GM18498 (cell line): Measurements from ENCODE around the gene TMEM201.

Source experiments
- ATAC-seq: cut with Tn5 transposase; IDR thresholded peaks from one replicate; pipeline ENCODE4 v1.9.1; 2021; ENCODE audit warnings: mild to moderate bottlenecking, moderate library complexity; ENCODE audit not compliant: unreplicated experiment

Gene TMEM201

DNA sequence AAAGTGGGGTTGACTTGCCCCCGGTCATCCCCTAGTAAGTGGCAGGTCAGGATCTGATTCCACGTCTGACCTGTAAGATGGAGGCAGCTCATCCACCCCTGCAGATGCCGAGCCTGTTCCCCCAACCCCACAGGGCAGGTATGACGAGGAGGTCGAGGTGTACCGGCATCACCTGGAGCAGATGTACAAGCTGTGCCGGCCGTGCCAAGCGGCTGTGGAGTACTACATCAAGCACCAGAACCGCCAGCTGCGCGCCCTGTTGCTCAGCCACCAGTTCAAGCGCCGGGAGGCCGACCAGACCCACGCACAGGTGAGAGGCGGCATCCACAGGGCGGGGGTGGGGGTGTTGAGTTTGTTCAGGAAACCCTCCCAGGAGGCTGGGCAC, 9.6 kb downstream of the TMEM201 start:
- ATAC-seq, result no peak

DNA sequence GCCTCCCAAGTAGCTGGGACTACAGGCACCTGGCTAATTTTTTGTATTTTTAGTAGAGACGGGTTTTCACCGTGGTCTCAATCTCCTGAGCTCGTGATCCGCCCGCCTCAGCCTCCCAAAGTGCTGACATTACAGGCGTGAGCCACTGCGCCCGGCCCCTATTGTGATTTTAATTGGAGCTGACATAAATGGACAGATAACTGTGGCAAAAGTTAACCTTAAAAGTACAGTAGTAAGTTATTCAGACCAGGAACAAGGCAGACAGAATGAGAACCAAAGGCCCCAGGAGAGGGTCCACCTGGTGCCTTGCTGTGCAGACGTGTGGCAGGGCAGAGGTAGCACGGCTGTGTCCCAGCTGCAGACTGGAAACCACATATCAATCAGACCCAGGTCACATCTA, 11.0 kb downstream of the TMEM201 start:
- no peak for ATAC-seq

DNA sequence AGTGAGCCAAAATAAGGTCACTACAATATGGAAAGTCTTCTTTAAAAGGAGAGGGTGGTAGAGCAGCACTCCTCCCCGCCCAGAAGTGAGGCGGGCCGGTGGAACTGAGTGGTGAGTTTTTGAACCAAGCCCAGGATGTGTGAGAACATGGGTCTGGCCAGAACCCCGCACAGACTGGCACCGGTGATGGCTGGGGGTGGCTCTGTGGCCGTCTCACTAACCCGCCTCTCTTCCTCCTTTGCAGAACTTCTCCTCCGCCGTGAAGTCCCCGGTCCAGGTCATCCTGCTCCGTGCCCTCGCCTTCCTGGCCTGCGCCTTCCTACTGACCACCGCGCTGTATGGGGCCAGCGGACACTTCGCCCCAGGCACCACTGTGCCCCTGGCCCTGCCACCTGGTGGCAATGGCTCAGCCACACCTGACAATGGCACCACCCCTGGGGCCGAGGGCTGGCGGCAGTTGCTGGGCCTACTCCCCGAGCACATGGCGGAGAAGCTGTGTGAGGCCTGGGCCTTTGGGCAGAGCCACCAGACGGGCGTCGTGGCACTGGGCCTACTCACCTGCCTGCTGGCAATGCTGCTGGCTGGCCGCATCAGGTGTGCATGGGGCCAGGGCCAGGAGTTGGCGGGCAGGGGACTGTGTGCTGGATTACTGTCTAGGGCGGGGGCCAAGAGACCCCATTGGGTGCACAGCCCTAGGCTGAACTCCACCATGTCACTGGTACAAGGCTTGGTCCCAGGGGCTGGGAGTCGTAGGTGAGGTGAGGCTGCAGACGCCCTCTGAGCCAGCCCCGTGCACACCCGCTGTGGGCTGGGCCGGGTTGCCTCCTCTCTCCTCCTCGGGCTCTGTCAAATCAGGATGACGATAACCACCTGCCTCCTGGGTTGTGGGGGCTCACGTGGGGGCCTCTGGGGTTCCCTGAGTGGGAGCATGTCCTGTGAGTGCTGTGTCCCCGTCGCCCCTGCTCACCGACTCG, 12.4 kb downstream of the TMEM201 start:
- ATAC-seq, result no peak

DNA sequence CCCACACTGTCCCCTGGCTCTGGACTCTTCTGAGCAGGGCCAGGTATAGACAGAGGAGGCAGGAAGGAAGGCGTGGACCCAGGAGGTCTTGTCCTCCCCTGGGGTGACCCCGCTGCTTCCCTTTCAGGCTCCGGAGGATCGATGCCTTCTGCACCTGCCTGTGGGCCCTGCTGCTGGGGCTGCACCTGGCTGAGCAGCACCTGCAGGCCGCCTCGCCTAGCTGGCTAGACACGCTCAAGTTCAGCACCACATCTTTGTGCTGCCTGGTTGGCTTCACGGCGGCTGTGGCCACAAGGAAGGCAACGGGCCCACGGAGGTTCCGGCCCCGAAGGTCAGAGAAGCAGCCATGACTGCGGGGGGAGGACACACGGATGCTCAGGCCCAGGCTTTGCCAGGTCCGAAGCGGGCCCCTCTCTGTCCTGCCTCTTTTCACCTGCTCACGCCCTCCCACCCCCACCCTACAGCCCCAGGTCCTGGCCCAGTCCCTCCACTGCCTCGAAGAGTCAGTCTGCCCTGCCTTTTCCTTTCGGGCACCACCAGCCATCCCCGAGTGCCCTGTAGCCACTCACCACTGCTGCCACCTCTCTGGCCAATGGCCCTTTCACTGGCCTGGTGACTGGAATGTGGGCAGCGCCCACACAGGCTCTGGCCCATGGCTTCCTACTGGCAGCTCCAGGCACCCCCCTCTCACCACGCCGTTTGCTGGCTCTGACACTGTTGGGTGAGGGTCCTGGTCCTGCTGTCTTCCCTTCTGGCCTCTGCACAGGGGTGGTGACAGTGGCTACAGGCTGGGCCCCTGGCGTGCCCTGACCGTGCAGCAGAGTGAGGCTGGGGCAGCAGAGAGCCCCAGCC, 13.5 kb downstream of the TMEM201 start:
- no peak for ATAC-seq

DNA sequence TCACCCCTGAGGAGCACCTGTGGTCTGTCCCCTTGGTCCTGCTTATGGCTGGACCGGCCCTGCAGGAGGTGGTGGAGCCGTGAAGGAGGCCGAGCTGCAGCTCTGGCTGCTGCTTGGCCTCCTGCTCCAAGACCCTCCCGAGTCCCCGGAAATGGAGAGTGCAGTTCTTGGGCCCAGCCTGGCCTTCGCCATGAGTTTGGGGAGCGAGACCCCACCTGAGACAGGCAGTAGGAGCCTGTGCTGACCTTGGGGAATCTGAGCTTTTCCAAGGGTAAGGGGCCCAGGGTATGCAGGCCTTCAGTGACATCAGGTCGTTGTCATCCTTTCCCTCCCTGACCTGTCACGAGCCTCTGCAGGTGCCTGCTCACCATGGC, 14.1 kb downstream of the TMEM201 start:
- no peak for ATAC-seq

DNA sequence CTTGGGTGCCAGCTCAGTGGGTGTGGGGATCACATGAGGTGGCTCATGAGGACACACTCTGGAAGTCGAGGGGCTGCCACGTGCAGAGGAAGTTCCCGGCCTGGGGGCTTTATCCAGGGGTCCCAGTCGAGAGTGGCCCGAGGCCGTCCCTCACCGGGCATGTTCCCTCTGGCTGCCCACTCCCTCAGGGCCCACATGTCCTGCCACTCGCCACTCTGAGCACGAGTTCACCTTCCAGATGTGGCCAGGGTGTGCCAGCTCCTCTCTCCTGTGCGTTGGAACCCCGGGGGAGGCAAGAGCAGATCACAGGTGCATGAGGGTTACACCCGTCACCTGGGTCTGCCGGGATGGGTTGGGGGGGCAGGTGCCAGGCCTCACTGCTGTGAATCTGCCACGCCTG, 14.6 kb downstream of the TMEM201 start:
- ATAC-seq, result no peak

DNA sequence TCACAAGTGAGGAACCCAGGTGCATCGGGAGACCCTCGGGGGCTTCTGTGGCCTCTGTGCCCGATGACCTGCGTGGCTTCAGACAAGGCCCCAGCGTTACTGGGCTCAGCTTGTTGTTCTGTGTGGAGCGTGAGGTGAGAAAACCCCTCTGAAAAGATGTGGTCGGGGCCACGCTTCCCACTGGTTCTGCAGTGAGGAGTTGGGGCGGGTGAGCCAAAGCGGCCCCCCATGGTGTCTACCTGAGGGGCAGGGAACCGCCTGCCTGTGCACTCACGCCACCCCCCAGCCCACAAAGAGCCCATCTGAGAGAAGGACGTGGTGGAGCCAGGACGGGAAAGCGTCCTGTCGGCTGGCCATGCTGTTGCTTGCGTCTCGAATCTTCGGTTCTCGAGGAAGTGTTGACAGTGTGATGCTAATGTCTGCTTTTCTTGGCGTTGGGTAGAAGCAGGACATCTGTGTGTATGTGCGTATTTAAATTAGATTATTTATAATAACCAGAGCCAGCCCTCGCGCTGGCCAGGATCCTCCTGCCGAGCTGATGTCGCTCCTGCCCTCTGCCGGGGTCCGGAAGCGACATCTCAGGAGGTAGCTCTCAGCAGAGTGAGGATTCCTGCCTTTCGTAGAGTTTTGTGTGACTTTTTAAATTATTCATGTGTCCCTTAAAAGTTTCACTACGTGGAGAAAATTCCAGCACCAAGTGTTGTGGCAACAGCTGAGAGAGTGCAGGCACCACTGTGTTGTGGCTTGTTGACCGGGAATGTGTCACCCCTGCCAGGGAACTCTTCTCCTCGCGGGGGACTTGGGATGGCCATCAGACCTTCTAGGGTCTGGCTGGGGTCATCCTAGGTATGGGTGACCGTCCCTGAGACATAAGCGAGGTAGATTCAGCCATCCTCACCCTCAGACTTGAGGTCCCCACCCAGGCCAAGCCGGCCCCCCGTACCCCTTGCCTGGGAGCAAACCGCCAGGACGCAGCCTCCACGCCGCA, 15.3 kb downstream of the TMEM201 start:
- no peak for ATAC-seq

DNA sequence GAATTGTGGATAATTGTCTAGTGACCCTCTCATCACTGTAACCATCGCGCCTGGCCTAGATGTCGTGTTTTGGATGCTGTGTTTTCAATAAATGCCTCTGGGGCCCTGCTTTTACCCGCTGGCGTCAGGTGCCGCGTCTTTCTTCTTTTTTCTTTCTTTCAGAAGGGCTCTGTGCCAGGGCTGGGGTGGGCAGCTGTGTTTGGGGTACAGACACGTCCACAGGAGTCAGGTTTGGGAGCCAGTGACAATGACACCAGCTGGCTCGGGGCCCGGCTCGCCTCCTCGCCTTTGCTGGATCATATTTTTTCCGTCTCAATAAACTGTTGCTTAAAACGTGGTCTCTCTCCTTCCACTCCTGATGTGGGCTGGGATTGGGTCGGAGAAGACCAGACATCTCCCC, 16.1 kb downstream of the TMEM201 start:
- ATAC-seq, result no peak

DNA sequence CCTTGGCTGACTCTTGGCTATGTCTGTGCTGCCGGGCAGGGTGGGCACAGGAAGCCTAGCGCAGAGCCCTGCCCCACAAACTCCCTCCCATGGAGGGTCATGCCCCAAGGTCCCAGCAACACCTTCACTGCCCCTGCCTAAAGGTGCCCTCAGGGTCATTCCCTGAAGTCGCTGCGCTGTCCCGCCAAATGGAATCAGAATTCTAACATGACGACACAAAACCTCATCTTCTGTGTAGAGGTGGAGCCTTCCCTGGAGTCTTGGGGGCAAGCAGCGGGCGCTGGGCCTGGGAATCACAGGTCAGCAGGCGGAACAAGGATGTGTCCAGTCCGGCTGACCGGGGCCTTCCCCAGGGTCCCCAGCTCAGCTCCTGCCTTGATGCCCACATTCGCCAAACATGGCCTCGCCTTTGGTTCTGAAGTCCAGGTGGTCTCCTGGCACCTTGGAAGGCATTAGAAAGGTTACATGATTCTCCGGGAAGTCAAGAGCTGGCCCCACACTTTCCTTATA, 17.3 kb downstream of the TMEM201 start:
- ATAC-seq, result no peak

DNA sequence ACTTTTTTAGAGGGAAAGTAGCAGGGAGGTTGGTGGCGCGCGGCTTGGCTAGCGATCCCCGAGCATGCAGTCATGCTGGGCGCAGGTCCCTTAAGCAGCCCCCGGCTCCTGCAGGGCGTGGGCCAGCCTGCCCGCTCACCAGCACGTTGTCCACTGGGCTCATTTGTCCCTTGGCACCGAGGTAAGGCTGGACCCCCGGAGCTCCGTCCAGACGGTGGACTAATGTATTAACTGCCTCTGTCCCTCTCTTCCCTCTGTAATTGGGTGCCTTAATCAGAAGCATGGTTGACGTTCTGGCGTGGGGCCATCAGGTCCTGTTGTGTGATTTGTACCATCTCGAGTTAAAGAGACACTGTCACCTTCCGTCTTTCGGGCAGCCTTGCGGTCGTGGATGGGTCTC, 17.7 kb downstream of the TMEM201 start:
- ATAC-seq, result no peak

DNA sequence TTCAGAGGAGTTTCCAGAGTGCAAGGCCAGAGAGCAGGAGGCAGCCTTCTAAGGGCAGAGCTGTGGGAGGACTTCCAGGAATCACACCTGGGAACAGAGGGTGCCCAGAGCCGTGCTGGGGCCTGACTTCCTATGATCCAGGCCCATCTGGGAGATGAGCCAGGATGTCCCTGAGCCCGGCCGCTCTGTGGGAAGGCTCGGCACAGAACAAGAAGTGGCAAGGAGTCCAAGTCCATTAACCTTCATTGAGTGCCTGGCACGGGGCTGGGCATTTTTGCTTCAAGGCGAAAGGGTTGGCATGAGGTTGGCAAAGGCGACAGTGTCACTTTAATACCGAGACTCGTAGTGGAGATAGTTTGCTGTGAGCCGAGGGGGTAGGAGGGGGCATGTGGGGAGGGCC, 18.2 kb downstream of the TMEM201 start:
- no peak for ATAC-seq

DNA sequence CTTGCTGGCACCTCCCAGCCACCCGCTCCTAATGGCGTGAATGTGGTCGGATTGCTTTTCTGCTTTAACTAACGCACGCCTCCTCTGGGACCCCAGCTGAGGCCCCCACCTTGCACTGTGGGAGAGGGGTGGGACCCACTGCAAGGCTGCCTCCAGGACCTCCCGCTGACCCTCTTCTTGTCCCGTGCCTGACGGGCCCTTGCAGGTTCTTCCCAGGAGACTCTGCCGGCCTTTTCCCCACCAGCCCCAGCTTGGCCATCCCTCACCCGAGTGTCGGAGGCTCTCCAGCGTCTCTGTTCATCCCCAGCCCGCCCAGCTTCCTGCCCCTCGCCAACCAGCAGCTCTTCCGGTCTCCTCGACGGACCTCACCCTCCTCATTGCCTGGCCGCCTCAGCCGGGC, 18.6 kb downstream of the TMEM201 start:
- no peak for ATAC-seq

DNA sequence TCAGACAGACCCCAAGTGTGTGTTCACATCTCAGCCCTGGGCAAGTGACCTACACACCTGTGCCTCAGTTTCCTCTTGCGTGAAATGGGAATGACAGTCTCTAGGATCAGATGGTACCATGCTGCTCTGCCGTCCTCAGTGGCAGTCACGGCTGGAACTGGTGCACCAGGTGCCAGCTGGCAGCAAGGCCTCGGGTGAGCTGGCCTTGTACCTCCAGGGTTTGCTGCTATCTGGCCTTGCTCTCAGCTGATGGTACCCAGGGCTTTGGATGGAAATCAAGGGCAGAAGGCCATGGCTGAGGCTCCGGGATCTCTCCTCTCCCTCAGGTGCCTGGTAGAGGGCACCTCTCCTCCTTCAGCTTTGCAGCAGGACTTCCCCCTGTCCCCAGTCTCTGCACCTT, 21.3 kb downstream of the TMEM201 start:
- no peak for ATAC-seq

DNA sequence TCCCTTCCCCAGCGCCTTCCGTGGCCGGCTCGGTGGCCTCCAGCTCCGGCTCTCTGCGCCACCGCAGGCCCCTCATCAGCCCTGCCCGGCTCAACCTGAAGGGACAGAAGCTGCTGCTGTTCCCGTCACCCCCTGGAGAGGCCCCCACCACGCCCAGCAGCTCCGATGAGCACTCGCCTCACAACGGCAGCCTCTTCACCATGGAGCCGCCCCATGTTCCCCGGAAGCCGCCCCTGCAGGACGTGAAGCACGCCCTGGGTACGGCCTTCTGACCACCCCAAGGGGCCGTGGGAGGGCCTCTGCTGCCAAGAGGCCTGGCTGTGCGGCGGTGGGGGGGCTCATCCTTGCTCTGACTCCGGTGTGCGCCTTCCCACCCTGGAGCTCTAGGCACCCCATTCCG, 21.8 kb downstream of the TMEM201 start:
- no peak for ATAC-seq

DNA sequence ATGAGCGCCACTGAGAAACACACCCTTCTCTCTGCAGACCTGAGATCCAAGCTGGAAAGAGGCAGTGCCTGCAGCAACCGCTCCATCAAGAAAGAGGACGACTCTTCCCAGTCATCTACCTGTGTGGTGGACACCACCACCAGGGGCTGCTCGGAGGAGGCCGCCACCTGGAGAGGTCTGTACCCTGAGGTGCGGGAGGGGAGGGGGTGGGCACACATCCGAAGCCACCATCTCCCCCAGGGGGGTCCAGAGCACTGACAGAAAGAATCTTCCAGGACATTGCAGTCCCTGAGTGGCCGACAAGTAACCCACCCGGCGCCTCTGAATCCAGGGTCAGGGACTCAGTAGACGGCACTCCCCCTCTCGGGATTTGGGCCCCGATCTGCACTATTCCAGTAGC, 23.0 kb downstream of the TMEM201 start:
- ATAC-seq, result no peak

DNA sequence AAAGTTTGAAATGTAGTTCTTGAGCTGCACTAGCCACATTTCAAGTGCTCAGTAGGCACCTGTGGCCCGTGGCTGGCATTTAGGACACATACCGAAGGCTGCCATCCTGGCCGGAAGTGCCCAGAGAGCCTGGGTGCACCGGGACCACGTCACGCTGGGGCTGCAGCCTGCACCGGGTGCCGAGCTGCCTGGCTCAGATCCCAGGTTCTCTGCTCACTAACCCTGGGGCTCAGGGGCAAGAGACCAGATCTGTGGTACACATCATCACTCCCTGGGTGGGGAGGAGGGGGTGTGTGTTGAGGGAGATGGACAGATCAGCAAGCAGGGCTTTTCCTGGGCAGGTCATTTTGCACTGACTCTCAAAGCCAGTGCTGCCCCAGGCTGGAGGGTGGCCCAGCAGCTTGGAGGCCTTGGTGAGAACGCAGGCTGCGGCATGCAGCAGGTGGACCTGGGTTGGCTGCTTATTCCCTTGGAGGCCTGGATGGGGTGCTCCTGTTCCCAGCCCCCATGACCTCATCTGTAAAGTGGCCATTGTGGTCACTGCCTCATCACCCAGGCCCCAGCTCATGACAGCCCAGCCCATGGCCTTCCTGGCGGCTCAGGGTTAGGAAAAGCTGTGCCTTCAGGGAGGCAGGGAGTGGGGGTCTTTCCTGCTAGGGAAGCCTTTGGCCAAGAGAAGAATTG, 23.6 kb downstream of the TMEM201 start:
- ATAC-seq, result no peak

DNA sequence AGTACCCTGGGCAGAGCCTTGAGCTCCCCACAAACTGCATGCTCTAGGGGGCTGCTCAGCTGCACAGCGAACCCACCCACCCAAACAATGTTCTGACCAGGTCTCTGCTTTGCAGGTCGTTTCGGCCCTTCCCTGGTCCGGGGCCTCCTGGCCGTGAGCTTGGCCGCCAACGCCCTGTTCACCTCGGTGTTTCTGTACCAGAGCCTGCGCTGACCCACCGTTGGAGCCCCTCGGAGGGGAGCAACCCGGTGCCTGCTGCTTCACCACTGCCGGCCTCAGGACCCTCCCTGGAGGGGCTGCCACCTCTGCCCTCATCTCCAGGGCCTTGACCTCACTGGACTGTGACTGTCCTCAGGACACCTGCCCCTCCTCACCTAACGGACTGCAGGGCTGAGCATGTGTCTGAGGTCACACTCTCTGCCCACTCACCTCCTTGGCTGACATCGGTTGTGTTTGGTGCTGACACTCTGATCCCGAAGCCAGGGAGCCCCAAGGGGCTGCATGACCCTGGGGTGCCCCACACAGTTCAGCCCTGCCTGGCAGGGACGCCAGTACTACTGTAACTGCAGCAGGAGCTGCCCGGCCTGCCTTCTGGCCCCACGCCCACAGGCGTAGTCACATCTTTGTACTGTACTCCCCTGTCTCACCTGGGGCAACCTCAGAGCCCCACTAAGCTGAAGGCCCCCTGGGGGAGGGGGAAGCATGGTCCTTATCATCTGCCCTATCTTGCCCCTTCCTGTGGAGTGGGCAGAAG, 24.3 kb downstream of the TMEM201 start:
- ATAC-seq, result no peak

DNA sequence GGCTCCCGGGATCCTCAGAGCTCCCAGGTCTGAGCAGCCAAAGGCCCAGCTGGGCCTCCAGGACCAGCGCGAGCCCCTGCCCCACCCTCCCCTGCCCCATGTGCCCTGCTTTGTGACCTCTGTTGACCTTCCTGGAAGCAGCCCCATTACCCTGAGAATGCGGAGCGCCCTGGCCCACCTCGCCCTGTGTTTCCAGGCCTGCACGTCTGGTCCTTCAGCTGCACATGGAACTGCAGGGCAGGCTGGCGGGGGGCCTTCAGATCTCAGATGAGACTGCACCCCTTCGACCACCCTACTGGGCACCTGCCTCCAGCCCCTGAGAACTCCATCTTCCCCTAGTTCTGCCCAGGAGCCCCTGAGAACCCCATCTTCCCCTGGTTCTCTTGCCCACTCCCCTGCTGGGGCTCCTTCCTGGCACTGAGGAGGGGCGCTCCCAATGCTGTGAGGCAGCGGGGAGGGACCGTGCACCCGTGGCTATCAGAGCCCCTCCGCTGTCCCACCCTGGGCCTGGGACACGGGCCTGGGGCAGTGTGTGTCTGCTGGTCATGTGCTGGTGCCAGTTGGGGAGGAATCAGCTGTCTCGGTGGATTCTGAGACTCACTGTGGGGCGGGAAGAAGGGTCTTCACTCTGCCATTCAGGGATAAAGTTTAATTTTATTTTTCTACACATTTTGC, 25.1 kb downstream of the TMEM201 start:
- no peak for ATAC-seq
